ENCODE measurements around the gene OR52W1. TPM values are rescaled to one million over a fixed set of nuclear protein-coding genes. Genes with fewer than 3 reads are reported as not detected.

OR52W1 gene, protein sequence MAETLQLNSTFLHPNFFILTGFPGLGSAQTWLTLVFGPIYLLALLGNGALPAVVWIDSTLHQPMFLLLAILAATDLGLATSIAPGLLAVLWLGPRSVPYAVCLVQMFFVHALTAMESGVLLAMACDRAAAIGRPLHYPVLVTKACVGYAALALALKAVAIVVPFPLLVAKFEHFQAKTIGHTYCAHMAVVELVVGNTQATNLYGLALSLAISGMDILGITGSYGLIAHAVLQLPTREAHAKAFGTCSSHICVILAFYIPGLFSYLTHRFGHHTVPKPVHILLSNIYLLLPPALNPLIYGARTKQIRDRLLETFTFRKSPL
- total RNA-seq (2014; rRNA removed; shearing (Covaris generic)), result not detected in 2 replicates

GRCh38 chr11:6199174-6199810 lies at the start of gene OR52W1:
Gene OR52W1 (plus strand): TSS chr11:6199224. CDS start chr11:6199224, 0 bp downstream.
- Histone ChIP-seq H3K9me3 (replicated peaks) (no peaks in the 10 kb centered on the region), H3K4me1 (replicated peaks) (no peaks in the 10 kb centered on the region), H3K4me3 (no peak within 1 kb of the TSS), H3K36me3 (no peaks in the 10 kb centered on the region), H3K27me3 (replicated peaks) (no peaks in the 10 kb centered on the region), H3K27ac (no peak within 1 kb of the TSS)
- DNase-seq (ENCODE audit: low read depth in 1 of 2, low spot score in 2 of 2), result no peak

DNA sequence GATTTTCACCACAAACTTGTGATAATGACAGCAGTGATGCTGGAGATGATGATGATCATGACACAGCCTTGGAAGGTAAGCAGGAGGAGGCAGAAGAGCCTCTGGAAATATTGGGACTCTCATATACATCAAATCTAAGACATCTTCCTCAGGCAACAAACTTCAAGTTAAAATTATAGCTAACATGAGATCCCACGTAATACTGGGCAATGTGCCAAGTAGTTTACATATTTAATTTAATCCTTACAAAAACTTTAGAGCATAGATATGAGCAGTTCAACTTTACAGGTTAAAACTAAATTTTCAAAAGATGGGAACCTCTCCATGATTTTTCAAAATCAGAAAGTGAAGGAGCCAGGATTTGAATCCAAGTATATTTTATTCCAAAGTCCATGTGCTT lies 47.9 kb upstream of the OR52W1 start:
- DNase-seq (ENCODE audit: low read depth in 1 of 2, low spot score in 2 of 2), result no peak
- Histone ChIP-seq H3K9me3 (replicated peaks) (no peaks in the 10 kb centered on the region), H3K36me3 (no peaks in the 10 kb centered on the region), H3K27me3 (replicated peaks) (no peaks in the 10 kb centered on the region), H3K4me3 (no peak overlapping the region), H3K27ac (no peak overlapping the region), H3K4me1 (replicated peaks) (no peaks in the 10 kb centered on the region)

GRCh38 chr11:6152126-6152525 lies 46.9 kb upstream of the OR52W1 start:
- Histone ChIP-seq H3K36me3 (no peaks in the 10 kb centered on the region), H3K27me3 (replicated peaks) (no peaks in the 10 kb centered on the region), H3K4me3 (no peak overlapping the region), H3K27ac (no peak overlapping the region), H3K4me1 (replicated peaks) (no peaks in the 10 kb centered on the region), H3K9me3 (replicated peaks) (no peaks in the 10 kb centered on the region)
- DNase-seq (ENCODE audit: low read depth in 1 of 2, low spot score in 2 of 2), result no peak

- Histone ChIP-seq H3K27ac (no peak overlapping the region), H3K4me1 (replicated peaks) (no peaks in the 10 kb centered on the region), H3K27me3 (replicated peaks) (no peaks in the 10 kb centered on the region), H3K4me3 (no peak overlapping the region), H3K9me3 (replicated peaks) (no peaks in the 10 kb centered on the region), H3K36me3 (no peaks in the 10 kb centered on the region)
- DNase-seq (ENCODE audit: low read depth in 1 of 2, low spot score in 2 of 2), result no peak
These were observed 42.2 kb upstream of the OR52W1 start for GRCh38 chr11:6156628-6157359.

- Histone ChIP-seq H3K4me1 (replicated peaks) (no peaks in the 10 kb centered on the region), H3K27ac (no peak within 1 kb of the TSS), H3K36me3 (no peaks in the 10 kb centered on the region), H3K4me3 (no peak within 1 kb of the TSS), H3K9me3 (replicated peaks) (no peaks in the 10 kb centered on the region), H3K27me3 (replicated peaks) (no peaks in the 10 kb centered on the region)
- DNase-seq (ENCODE audit: low read depth in 1 of 2, low spot score in 2 of 2), result no peak
These were observed 28.8 kb upstream of the OR52W1 start, which contains the start of gene OR52B2 for GRCh38 chr11:6170226-6170625. Gene OR52B2 (minus strand): TSS chr11:6170326. CDS start chr11:6170326, 0 bp downstream.

DNA sequence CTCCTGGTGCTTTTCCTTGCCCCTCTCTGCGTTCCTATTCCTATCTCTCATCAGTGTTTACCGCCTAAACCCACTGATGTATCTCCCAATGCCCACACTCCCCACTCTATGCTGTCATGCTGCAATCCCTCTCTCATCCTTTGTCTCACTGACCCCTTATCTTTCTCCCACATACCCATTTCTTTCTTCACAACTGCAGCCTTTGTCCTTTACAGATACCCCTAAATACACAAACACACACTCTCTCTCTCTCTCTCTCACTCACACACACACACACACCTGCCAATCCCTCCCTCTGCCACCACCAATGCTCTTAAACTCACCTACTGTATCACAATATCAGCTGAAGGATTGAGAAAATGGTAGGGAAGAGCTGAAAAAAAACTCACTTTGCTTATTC lies 23.6 kb upstream of the OR52W1 start:
- H3K4me1 ChIP-seq (replicated peaks), result no peaks in the 10 kb centered on the region
- no peak overlapping the region for H3K4me3 ChIP-seq
- no peaks in the 10 kb centered on the region for H3K27me3 ChIP-seq (replicated peaks)
- no peaks in the 10 kb centered on the region for H3K36me3 ChIP-seq
- no peak overlapping the region for H3K27ac ChIP-seq
- DNase-seq (ENCODE audit: low read depth in 1 of 2, low spot score in 2 of 2), result no peak
- H3K9me3 ChIP-seq (replicated peaks), result no peaks in the 10 kb centered on the region

DNA sequence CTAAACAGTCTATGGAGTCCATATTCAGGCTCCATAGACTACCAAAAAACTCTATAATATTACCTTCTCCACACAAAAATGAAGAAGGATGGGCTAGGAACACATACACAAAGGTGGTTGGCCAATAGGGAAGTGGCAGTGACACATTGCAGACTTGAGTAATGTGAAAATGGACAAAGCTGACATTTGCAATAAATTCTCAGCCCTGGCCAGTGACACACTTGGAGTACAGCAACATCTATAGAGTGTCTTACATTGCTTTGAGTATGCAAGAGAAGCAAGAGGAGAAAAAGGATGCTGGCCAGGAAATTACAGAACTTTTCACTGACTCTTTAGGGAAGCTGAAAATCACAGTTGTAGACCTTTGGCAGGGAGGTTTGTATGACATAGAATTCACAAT lies 7.3 kb upstream of the OR52W1 start:
- no peak overlapping the region for H3K27ac ChIP-seq
- DNase-seq (ENCODE audit: low read depth in 1 of 2, low spot score in 2 of 2), result no peak
- H3K4me1 ChIP-seq (replicated peaks), result no peaks in the 10 kb centered on the region
- no peaks in the 10 kb centered on the region for H3K36me3 ChIP-seq
- no peaks in the 10 kb centered on the region for H3K9me3 ChIP-seq (replicated peaks)
- no peaks in the 10 kb centered on the region for H3K27me3 ChIP-seq (replicated peaks)
- H3K4me3 ChIP-seq, result no peak overlapping the region

DNA sequence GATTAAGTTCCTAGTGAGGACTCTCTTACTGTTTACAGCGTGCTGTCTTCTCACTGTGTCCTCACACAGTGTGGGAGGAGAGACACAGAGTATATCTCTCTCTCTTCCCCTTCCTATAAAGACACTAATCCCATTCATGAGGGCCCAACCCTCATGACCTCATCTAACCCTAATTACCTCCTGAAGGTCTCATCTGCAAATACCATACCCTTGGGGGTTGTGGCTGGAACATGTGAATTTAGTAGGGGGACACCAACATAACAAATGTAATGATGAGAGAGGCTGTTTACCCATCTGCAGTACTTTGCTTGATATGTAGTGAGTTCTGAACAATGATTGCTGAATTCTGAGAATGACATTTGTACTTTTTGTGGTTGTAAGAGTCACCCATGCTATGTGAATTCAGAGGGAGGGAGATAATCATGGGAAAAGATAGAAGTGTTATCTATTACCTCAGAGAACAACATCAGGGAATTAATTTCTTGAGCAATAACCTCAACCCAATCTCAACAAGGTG lies 4.9 kb upstream of the OR52W1 start:
- H3K9me3 ChIP-seq (replicated peaks), result no peaks in the 10 kb centered on the region
- no peak for DNase-seq (ENCODE audit: low read depth in 1 of 2, low spot score in 2 of 2)
- no peaks in the 10 kb centered on the region for H3K36me3 ChIP-seq
- no peak overlapping the region for H3K4me3 ChIP-seq
- H3K4me1 ChIP-seq (replicated peaks), result no peaks in the 10 kb centered on the region
- H3K27me3 ChIP-seq (replicated peaks), result no peaks in the 10 kb centered on the region
- no peak overlapping the region for H3K27ac ChIP-seq

- no peaks in the 10 kb centered on the region for H3K36me3 ChIP-seq
- H3K27me3 ChIP-seq (replicated peaks), result no peaks in the 10 kb centered on the region
- H3K27ac ChIP-seq, result no peak overlapping the region
- DNase-seq (ENCODE audit: low read depth in 1 of 2, low spot score in 2 of 2), result no peak
- no peak overlapping the region for H3K4me3 ChIP-seq
- H3K9me3 ChIP-seq (replicated peaks), result no peaks in the 10 kb centered on the region
- H3K4me1 ChIP-seq (replicated peaks), result no peaks in the 10 kb centered on the region
These were observed 2.6 kb upstream of the OR52W1 start for GRCh38 chr11:6196396-6196795.

GRCh38 chr11:6197466-6198200 lies 1.4 kb upstream of the OR52W1 start:
- no peak overlapping the region for H3K27ac ChIP-seq
- DNase-seq (ENCODE audit: low read depth in 1 of 2, low spot score in 2 of 2), result no peak
- no peaks in the 10 kb centered on the region for H3K36me3 ChIP-seq
- no peaks in the 10 kb centered on the region for H3K9me3 ChIP-seq (replicated peaks)
- no peak overlapping the region for H3K4me3 ChIP-seq
- H3K4me1 ChIP-seq (replicated peaks), result no peaks in the 10 kb centered on the region
- no peaks in the 10 kb centered on the region for H3K27me3 ChIP-seq (replicated peaks)

DNA sequence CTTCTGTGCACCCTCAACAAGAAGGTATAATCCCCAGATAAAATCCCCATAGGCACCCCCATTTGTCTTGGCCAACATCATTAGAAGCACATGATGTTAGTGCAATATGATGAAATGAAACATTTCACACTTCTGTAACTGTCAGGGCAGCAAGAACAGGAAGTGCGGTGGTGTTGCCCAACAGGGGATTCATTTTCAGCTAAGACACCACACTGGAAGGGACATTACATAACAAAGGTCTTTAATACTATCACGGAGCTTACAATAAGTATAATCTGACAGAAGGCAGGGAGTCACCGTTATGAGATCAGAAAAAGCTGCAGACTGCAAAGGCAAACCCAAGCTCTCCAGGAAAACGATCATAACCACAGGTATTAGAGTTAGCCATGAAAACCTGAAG lies 2.0 kb downstream of the OR52W1 start:
- no peaks in the 10 kb centered on the region for H3K27me3 ChIP-seq (replicated peaks)
- H3K27ac ChIP-seq, result no peak overlapping the region
- H3K9me3 ChIP-seq (replicated peaks), result no peaks in the 10 kb centered on the region
- H3K36me3 ChIP-seq, result no peaks in the 10 kb centered on the region
- DNase-seq (ENCODE audit: low read depth in 1 of 2, low spot score in 2 of 2), result no peak
- H3K4me1 ChIP-seq (replicated peaks), result no peaks in the 10 kb centered on the region
- H3K4me3 ChIP-seq, result no peak overlapping the region

- no peaks in the 10 kb centered on the region for H3K9me3 ChIP-seq (replicated peaks)
- no peaks in the 10 kb centered on the region for H3K4me1 ChIP-seq (replicated peaks)
- no peaks in the 10 kb centered on the region for H3K27me3 ChIP-seq (replicated peaks)
- DNase-seq (ENCODE audit: low read depth in 1 of 2, low spot score in 2 of 2), result no peak
- H3K36me3 ChIP-seq, result no peaks in the 10 kb centered on the region
- no peak overlapping the region for H3K27ac ChIP-seq
- no peak overlapping the region for H3K4me3 ChIP-seq
These were observed 2.5 kb downstream of the OR52W1 start for GRCh38 chr11:6201481-6201880.

GRCh38 chr11:6202041-6202440 lies 3.0 kb downstream of the OR52W1 start:
- Histone ChIP-seq H3K36me3 (no peaks in the 10 kb centered on the region), H3K9me3 (replicated peaks) (no peaks in the 10 kb centered on the region), H3K27me3 (replicated peaks) (no peaks in the 10 kb centered on the region), H3K4me1 (replicated peaks) (no peaks in the 10 kb centered on the region), H3K4me3 (no peak overlapping the region), H3K27ac (no peak overlapping the region)
- DNase-seq (ENCODE audit: low read depth in 1 of 2, low spot score in 2 of 2), result no peak

Measured in SJSA1 (cell line).